Measurements from ENCODE around the gene DBR1.
A peak's percentile ranks its signal among the peaks of the same experiment; 100 is the strongest.

The DBR1 gene

DNA sequence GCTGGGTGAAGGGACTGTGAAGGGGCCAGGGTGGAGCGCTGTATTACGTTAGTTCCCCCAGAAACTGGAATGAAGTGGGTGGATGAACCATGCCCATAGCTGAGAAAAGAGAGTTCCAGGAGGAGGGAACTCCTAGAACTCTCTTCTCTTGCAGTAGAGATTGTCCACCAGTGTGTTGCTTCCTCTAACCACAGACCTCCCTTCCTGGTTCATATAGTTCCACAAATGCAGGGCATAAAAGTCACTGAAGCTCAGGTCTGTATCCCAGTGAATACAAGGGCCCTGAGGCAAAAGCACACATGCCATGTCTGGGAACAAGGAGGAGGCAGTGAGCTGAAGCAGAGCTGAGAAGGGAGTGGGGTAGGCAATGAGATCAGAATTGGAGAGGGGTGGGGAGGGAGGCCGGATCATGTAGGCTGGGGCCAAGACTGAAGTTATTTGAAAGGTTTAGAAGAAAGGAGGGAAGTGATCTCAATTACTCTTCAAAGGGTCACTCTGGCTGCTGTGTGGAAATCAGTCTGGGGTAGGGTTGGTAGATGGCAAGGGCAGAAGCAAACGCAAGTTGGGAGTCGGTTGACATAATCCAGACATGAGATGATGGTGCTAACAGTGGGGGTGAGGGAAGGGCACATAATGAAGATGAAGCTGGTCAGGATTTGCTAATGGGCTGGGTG, 49.0 kb downstream of the DBR1 start:
- no peak overlapping the region for H3K4me3 ChIP-seq (ENCODE audit: low read depth, low read length)
- DNase-seq (ENCODE audit: low read depth), result peak; percentile 56
- TF ChIP-seq, protein P1, sequence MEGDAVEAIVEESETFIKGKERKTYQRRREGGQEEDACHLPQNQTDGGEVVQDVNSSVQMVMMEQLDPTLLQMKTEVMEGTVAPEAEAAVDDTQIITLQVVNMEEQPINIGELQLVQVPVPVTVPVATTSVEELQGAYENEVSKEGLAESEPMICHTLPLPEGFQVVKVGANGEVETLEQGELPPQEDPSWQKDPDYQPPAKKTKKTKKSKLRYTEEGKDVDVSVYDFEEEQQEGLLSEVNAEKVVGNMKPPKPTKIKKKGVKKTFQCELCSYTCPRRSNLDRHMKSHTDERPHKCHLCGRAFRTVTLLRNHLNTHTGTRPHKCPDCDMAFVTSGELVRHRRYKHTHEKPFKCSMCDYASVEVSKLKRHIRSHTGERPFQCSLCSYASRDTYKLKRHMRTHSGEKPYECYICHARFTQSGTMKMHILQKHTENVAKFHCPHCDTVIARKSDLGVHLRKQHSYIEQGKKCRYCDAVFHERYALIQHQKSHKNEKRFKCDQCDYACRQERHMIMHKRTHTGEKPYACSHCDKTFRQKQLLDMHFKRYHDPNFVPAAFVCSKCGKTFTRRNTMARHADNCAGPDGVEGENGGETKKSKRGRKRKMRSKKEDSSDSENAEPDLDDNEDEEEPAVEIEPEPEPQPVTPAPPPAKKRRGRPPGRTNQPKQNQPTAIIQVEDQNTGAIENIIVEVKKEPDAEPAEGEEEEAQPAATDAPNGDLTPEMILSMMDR (conservative IDR thresholded peaks at IDR 0.05; ENCODE audit: low read depth, low read length), result no peak

DNA sequence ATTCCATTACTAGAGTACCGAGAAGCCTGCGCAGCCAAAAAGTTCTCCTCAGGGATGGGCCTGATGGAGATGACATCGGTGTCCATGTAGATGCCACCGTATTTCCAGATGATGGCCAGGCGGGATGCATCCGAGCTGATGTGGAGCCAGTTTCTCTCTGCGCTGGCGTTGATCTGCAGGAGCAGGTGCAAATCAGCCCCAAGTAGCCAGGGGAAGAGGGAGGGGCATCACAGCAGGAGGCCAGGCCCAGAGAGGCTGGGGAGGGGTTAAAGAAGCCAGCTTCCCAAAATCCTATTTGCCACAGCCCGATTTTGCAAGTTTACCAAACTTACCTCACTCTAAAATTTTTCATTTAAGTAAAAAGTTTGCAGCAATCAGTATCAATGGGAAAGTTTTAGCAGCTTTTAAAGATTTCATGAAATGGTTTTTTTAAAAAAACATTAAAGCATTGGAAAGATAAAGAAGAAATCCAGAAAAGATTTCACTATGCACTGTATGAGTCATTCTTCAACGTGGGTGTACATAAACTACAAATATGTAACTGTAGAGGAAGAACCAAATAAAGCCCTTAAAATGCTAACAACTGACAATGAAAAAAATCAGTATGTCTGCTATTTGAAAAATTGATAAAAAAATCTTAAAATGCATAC, 49.9 kb downstream of the DBR1 start:
- H3K4me3 ChIP-seq (ENCODE audit: low read depth, low read length), result no peak overlapping the region
- TF ChIP-seq, protein P1 (conservative IDR thresholded peaks at IDR 0.05; ENCODE audit: low read depth, low read length), result no peak
- DNase-seq (ENCODE audit: low read depth), result peak; percentile 75

DNA sequence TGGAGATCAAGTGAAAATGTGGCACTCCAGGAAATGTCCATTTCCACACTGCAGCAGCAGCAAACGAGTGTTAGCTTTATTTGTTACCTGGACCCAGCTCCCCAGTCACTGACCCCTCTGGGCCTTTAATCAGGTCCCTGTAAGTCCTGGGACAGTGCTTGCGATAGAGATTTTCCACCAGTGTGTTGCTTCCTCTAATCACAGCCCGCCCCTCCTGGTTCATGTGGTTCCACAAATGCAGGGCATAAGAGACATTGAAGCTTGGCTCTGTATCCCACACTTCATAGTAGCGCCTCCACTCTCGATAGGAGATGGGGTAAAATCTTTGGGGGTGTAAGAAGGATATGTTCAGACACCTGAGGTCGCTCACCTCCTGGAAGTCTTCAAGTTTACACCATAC, 50.5 kb downstream of the DBR1 start:
- TF ChIP-seq, protein P1 (conservative IDR thresholded peaks at IDR 0.05; ENCODE audit: low read depth, low read length), result no peak
- H3K4me3 ChIP-seq (ENCODE audit: low read depth, low read length), result no peak overlapping the region
- DNase-seq (ENCODE audit: low read depth), result no peak

DNA sequence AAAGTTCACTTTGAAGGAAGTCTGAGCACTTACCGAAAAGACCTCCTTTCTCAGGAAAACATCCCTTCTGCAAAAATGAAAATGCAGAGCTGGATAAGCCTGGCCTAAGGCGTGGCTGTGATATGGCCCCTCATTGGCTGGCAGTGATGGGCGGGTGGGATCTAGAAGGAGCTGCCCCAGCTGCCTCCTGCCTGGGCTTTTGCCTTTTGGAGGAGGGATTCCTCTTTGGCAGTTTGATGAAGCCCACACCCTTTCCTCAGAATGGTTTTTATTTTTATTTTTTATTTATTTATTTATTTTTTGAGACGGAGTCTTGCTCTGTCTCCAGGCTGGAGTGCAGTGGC, 55.3 kb downstream of the DBR1 start:
- H3K4me3 ChIP-seq (ENCODE audit: low read depth, low read length), result no peak overlapping the region
- DNase-seq (ENCODE audit: low read depth), result no peak
- TF ChIP-seq, protein P1 (conservative IDR thresholded peaks at IDR 0.05; ENCODE audit: low read depth, low read length), result no peak

DNA sequence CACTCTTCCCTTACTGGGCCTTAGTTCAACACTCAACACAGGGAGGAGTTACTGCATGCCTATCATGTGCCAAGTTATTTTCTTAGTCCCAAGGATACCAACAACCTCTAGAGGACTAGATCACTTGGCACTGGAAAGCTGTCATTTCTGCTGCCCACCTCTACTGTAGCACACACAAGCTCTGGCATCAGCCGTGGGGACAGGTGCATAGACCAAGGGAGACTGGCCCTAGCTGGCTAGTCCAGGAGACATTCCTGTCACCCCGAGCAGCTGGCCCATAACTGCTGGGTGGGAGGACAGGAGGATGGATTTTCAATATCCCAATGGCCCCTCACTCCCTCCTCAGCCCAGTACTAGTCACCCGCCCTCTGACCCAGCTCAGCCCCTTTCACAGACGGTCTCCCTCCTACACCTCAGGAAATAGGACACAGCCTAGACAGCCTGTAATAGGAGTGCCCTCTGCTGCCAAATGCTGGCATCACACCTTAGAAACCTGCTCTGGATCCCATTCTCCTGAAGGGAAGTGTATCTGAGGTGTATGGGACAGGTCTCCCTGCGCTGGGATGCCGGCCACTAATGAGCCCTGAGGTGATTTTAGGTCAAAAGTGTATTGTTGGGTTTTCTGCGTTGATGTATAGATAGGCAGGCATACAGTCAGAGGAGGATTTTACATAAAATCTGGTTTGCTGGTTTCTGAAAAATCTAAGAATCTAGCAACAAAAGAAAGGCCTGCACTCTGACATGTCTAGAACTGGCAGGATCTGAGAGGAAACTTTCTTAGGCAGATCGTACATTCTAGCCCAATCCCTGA, 55.9 kb downstream of the DBR1 start:
- H3K4me3 ChIP-seq (ENCODE audit: low read depth, low read length), result no peak overlapping the region
- peak; percentile 81 for DNase-seq (ENCODE audit: low read depth)
- TF ChIP-seq, protein P1 (conservative IDR thresholded peaks at IDR 0.05; ENCODE audit: low read depth, low read length), result peak; percentile 97

DNA sequence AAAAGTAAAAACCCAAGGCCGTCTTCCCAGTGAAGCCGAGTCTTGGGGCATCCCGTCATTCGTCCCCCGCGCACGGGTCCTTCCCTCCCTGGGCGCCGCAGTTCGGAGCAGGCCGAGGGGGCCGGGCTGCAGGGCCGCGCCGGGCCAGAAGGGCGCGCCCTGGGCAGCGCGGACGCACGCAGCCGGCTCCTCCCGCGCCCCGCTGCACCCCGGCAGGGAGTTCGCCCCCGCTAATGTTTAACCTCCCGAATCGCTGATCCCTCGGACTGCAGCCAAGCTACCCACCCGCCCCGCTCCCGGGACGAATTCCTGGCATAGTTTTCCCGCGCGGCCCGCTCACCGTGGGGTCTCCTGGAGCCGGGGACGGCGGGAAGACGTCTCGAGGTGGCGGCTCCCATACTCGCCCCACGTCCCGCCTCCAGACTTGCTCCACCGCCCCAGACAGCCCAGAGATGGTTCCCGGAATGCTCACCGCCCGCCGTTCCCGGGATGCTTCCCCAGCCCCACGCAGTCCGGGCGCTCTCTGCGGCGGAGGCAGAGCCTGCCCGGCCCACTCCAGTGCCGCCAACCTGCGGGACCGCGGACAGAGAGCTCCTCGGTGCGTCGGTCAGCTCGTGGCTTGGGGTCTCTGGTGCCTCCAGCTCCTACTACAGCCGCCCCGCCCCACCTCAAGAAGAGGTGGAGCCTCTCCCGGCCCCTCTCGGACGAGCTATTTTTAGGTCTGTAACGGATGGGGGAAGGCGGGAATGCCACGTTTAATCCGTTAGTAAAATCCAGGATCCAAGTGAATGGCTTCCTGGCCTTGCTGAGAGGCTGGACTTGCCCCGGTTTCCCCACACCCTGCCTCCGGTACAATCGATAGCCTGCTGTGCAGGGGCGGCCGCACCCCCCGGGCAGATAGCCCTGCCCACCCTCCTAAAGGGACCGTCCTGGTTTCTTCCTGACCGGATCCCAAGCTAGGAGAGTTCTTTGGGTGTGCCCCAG, 59.4 kb downstream of the DBR1 start, which contains the start of gene DZIP1L:
TSS of gene DZIP1L (minus strand) at position 621 of the 984 bp plus-strand sequence. CDS start 11,637 bp downstream, outside the sequence.
- TF ChIP-seq, protein P1 (conservative IDR thresholded peaks at IDR 0.05; ENCODE audit: low read depth, low read length), result peak; percentile 18
- peak; percentile 64 for DNase-seq (ENCODE audit: low read depth)
- H3K4me3 ChIP-seq (ENCODE audit: low read depth, low read length), result peak within 1 kb of the TSS; percentile 87

All from choroid plexus epithelial cell (primary cell).